Measurements from ENCODE around the gene AGAP1.

AGAP1 gene

GRCh38 chr2:235492850-235493344, 946 bp upstream of the AGAP1 start:
- DNase-seq: no peak

GRCh38 chr2:235493402-235493774, 455 bp upstream of the AGAP1 start:
- DNase-seq: no peak

- no peak for DNase-seq
Observed at GRCh38 chr2:235494716-235495372, 1.0 kb downstream of the AGAP1 start.

- DNase-seq: no peak
Observed at GRCh38 chr2:235495373-235496238, 1.8 kb downstream of the AGAP1 start.

- DNase-seq: no peak
Observed at GRCh38 chr2:235496239-235496621, 2.4 kb downstream of the AGAP1 start.

- no peak for DNase-seq
Observed at GRCh38 chr2:235497096-235497495, 3.3 kb downstream of the AGAP1 start.

GRCh38 chr2:235498541-235498940, 4.7 kb downstream of the AGAP1 start:
- no peak for DNase-seq

- no peak for DNase-seq
Observed at GRCh38 chr2:235498946-235499812, 5.3 kb downstream of the AGAP1 start.

- no peak for DNase-seq
Observed at GRCh38 chr2:235500110-235500760, 6.4 kb downstream of the AGAP1 start.

GRCh38 chr2:235500761-235501672, 7.2 kb downstream of the AGAP1 start:
- DNase-seq: no peak

GRCh38 chr2:235501673-235502031, 7.8 kb downstream of the AGAP1 start:
- no peak for DNase-seq

GRCh38 chr2:235502336-235502735, 8.5 kb downstream of the AGAP1 start:
- no peak for DNase-seq

- DNase-seq: no peak
Observed at GRCh38 chr2:235504441-235505180, 10.8 kb downstream of the AGAP1 start.

- DNase-seq: no peak
Observed at GRCh38 chr2:235505181-235505741, 11.4 kb downstream of the AGAP1 start.

GRCh38 chr2:235506291-235506996, 12.6 kb downstream of the AGAP1 start:
- DNase-seq: no peak

- no peak for DNase-seq
Observed at GRCh38 chr2:235506997-235507615, 13.3 kb downstream of the AGAP1 start.

GRCh38 chr2:235507928-235508327, 14.1 kb downstream of the AGAP1 start:
- no peak for DNase-seq

- DNase-seq: no peak
Observed at GRCh38 chr2:235508371-235509160, 14.7 kb downstream of the AGAP1 start.

- no peak for DNase-seq
Observed at GRCh38 chr2:235510318-235510717, 16.5 kb downstream of the AGAP1 start.
